Measurements from ENCODE around the gene AGPAT2.

The AGPAT2 gene

DNA sequence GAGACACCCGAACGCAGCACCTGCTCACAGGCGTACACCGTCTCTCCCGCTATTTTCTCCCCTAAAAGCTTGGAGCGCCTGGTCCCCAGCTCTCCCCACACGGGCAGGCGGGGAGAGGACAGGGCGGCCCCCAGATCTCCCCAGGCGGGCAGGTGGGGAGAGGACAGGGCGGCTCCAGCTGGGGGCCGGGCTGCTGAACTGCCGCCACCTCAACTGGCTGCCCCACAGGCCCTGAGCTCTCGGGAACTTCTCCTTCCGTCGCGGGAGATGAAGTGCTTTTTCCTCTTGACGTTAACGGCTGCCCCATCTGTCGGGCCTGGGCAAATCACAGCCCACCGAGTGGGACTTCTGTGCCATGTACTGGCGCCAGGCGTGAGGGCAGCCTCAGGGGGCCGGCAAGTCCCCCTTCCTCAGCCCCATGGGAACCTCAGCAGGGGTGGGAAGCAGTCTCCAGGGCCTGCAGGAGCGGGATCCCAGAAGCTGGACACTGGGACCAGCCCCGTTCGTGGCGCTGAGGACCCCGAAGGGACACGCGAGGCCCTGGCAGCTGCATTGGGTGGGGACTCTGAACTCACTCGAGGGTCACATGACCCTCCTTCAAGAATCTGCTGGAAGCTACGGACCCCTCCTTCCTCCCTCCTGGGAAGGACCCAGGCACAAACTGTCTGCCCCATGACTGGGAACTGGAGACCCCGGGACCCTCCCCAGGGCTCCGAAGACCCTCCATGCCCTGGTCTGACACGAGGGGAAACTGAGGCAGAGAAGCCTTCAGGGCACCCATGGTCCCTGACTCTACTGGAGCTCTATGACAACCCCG is 30.3 kb downstream of the AGPAT2 start:
- H3K4me1 Mint-ChIP-seq = peaks cover 9% of the 10 kb centered on the region
- DNase-seq = no peak
- no peaks in the 10 kb centered on the region for H3K9me3 Mint-ChIP-seq
- no peaks in the 10 kb centered on the region for H3K36me3 Mint-ChIP-seq
- peaks cover 94% of the 10 kb centered on the region for H3K27me3 Mint-ChIP-seq
- CTCF ChIA-PET = interaction anchor here (0.8 to 0.9 kb wide), 2 partner anchors 11 to 169 kb away, joined by 3 read pairs; no protein-coding TSS in a partner anchor
- H3K4me3 Mint-ChIP-seq = no peak overlapping the region
- H3K27ac Mint-ChIP-seq = no peak overlapping the region

DNA sequence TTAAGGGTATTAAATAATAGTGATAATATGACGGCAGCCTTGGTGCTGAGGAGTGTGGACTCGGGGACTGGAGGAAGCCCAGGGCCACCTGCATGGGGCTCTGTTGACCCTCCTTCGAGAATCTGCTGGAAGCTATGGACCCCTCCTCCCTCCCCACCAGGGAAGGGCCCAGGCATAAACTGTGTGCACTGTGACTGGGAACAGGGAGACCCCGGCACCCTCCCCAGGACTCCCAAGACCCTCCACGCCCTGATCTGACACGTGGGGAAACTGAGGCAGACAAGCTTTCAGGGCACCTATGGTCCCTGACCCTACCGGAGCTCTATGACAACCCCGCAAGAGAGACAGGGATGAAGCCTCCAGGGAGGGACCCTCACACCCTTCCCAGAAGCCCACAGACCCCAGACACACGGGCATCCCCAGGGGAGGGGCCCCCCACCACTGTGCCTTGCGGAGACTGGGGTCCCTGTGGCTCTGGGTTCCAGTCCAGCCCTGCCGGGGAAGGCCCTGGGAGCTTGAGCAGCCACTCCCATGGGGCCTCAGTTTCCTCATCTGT is 31.0 kb downstream of the AGPAT2 start:
- CTCF ChIA-PET = interaction anchor here (0.8 to 0.9 kb wide), 2 partner anchors 10 to 168 kb away, joined by 3 read pairs; no protein-coding TSS in a partner anchor

DNA sequence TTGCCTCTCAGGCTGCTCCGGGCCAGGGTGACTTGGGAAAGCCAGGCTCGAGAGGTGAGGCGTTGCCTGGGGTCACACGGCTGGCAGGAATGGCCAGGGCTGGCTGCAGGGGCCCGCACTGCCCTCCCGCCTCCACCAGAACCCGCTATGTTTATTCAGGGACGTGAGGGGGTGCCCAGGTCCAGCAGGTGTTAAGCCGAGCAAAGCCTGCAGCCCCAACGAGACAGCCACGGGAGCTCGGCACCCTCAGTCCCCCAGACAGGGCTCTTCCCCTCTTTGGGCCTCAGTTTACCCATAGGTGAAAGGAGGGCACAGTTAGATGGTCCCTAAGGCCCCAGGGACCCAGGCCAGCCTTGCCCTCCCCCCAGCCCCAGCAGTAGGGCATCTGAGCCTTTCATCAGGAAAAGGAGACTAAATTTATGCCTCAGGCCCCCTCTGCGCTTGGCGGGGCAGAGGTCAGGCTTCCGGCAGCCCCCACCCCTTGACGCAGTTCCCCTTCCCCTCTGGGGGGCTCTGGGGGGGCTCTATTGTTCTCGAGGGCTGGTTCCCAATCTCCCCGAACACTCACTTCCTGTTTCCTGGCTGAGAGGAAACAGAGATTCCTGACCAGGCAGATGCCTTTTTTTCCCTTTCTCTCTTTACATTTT is 31.6 kb downstream of the AGPAT2 start:
- DNase-seq = no peak
- no peaks in the 10 kb centered on the region for H3K9me3 Mint-ChIP-seq
- H3K4me3 Mint-ChIP-seq = no peak overlapping the region
- H3K27ac Mint-ChIP-seq = no peak overlapping the region
- peaks cover 9% of the 10 kb centered on the region for H3K4me1 Mint-ChIP-seq
- H3K27me3 Mint-ChIP-seq = peaks cover 88% of the 10 kb centered on the region
- CTCF ChIA-PET = no interaction called here
- no peaks in the 10 kb centered on the region for H3K36me3 Mint-ChIP-seq

More for the DNA sequence above, 31.0 kb downstream of the AGPAT2 start:
- Mint-ChIP-seq H3K4me1 (peaks cover 9% of the 10 kb centered on the region), H3K9me3 (no peaks in the 10 kb centered on the region), H3K4me3 (no peak overlapping the region), H3K36me3 (no peaks in the 10 kb centered on the region), H3K27me3 (peaks cover 90% of the 10 kb centered on the region), H3K27ac (no peak overlapping the region)
- DNase-seq = no peak

GRCh38 chr9:136654820-136655535 is 32.3 kb downstream of the AGPAT2 start:
- Mint-ChIP-seq H3K4me3 (no peak overlapping the region), H3K9me3 (no peaks in the 10 kb centered on the region), H3K27me3 (peaks cover 82% of the 10 kb centered on the region), H3K27ac (no peak overlapping the region), H3K36me3 (no peaks in the 10 kb centered on the region), H3K4me1 (peaks cover 9% of the 10 kb centered on the region)
- CTCF ChIA-PET = no interaction called here
- no peak for DNase-seq

- no peak overlapping the region for H3K27ac Mint-ChIP-seq
- DNase-seq = no peak
- peaks cover 80% of the 10 kb centered on the region for H3K27me3 Mint-ChIP-seq
Measured at GRCh38 chr9:136653323-136654079, 33.8 kb downstream of the AGPAT2 start.

GRCh38 chr9:136651860-136652259 is 35.4 kb downstream of the AGPAT2 start:
- Mint-ChIP-seq H3K27me3 (peaks cover 79% of the 10 kb centered on the region), H3K36me3 (no peaks in the 10 kb centered on the region)
- CTCF ChIA-PET = no interaction called here

More at GRCh38 chr9:136653323-136654079, 33.8 kb downstream of the AGPAT2 start:
- peaks cover 5% of the 10 kb centered on the region for H3K4me1 Mint-ChIP-seq
- CTCF ChIA-PET = interaction anchor here (1.1 kb wide), 1 partner anchor 9 kb away, joined by 3 read pairs; no protein-coding TSS in a partner anchor
- no peaks in the 10 kb centered on the region for H3K36me3 Mint-ChIP-seq
- H3K9me3 Mint-ChIP-seq = no peaks in the 10 kb centered on the region
- no peak overlapping the region for H3K4me3 Mint-ChIP-seq

GRCh38 chr9:136650648-136651047 is 36.6 kb downstream of the AGPAT2 start:
- no peaks in the 10 kb centered on the region for H3K9me3 Mint-ChIP-seq
- H3K4me3 Mint-ChIP-seq = no peak overlapping the region

More at GRCh38 chr9:136651860-136652259, 35.4 kb downstream of the AGPAT2 start:
- peaks cover 2% of the 10 kb centered on the region for H3K4me1 Mint-ChIP-seq
- no peak overlapping the region for H3K4me3 Mint-ChIP-seq
- H3K9me3 Mint-ChIP-seq = no peaks in the 10 kb centered on the region
- no peak for DNase-seq
- H3K27ac Mint-ChIP-seq = no peak overlapping the region

GRCh38 chr9:136650021-136650420 is 37.2 kb downstream of the AGPAT2 start:
- CTCF ChIA-PET = interaction anchor here (1.4 kb wide), 1 partner anchor 11 kb away, joined by 3 read pairs; no protein-coding TSS in a partner anchor
- no peak overlapping the region for H3K27ac Mint-ChIP-seq
- DNase-seq = no peak
- no peaks in the 10 kb centered on the region for H3K4me1 Mint-ChIP-seq
- H3K27me3 Mint-ChIP-seq = peaks cover 79% of the 10 kb centered on the region
- H3K9me3 Mint-ChIP-seq = no peaks in the 10 kb centered on the region
- no peak overlapping the region for H3K4me3 Mint-ChIP-seq
- no peaks in the 10 kb centered on the region for H3K36me3 Mint-ChIP-seq

More at GRCh38 chr9:136650648-136651047, 36.6 kb downstream of the AGPAT2 start:
- Mint-ChIP-seq H3K27me3 (peaks cover 79% of the 10 kb centered on the region), H3K27ac (no peak overlapping the region), H3K4me1 (peaks cover 2% of the 10 kb centered on the region), H3K36me3 (no peaks in the 10 kb centered on the region)
- no peak for DNase-seq
- CTCF ChIA-PET = interaction anchor here (1.4 kb wide), 1 partner anchor 11 kb away, joined by 3 read pairs; no protein-coding TSS in a partner anchor

DNA sequence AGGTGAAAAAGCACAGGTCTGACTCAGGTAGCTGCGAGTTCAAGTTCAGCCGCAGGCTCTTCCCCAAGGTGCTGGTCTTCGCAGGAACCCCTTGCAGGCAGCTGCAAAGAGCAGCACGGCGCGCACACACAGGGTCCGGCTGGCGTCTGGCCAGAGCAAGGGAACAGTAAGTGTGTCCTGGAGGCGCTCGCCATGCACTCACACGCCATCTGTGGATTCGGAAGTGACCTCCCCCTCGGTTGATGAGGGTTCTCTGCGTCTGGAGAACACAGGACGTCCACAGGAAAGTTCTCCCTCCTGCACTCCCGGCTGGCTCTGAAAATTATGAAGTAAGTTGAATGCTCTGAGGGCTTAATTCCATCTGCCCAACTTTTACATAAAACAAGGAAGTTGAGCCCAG is 38.5 kb downstream of the AGPAT2 start:
- peaks cover 81% of the 10 kb centered on the region for H3K27me3 Mint-ChIP-seq
- CTCF ChIA-PET = no interaction called here
- H3K36me3 Mint-ChIP-seq = no peaks in the 10 kb centered on the region
- DNase-seq = no peak
- no peak overlapping the region for H3K4me3 Mint-ChIP-seq
- no peak overlapping the region for H3K27ac Mint-ChIP-seq
- no peaks in the 10 kb centered on the region for H3K9me3 Mint-ChIP-seq
- H3K4me1 Mint-ChIP-seq = no peaks in the 10 kb centered on the region

- no peak for DNase-seq
- CTCF ChIA-PET = interaction anchor here (1.1 to 1.5 kb wide), 2 partner anchors 159 to 163 kb away, joined by 3 to 6 read pairs; no protein-coding TSS in a partner anchor
- peaks cover 8% of the 10 kb centered on the region for H3K4me1 Mint-ChIP-seq
- peaks cover 83% of the 10 kb centered on the region for H3K27me3 Mint-ChIP-seq
- H3K36me3 Mint-ChIP-seq = no peaks in the 10 kb centered on the region
- no peak overlapping the region for H3K4me3 Mint-ChIP-seq
- no peak overlapping the region for H3K27ac Mint-ChIP-seq
- H3K9me3 Mint-ChIP-seq = no peaks in the 10 kb centered on the region
Measured at GRCh38 chr9:136646827-136647711, 40.2 kb downstream of the AGPAT2 start.

- no peaks in the 10 kb centered on the region for H3K9me3 Mint-ChIP-seq
- CTCF ChIA-PET = interaction anchor here (0.9 to 1.5 kb wide), 3 partner anchors 10 to 162 kb away, joined by 3 to 6 read pairs (median 3); no protein-coding TSS in a partner anchor
- DNase-seq = no peak
- no peak overlapping the region for H3K4me3 Mint-ChIP-seq
- H3K27ac Mint-ChIP-seq = no peak overlapping the region
- H3K27me3 Mint-ChIP-seq = peaks cover 87% of the 10 kb centered on the region
- no peaks in the 10 kb centered on the region for H3K36me3 Mint-ChIP-seq
- H3K4me1 Mint-ChIP-seq = peaks cover 8% of the 10 kb centered on the region
Measured at GRCh38 chr9:136645903-136646754, 41.1 kb downstream of the AGPAT2 start.

Data from activated naive CD4-positive, alpha-beta T cell treated with anti-CD3 and anti-CD28 coated beads, Interleukin-2, amount 10 ng/mL, durations not matched to agents 7 days and 5 days (primary cell).